Fibroblast of skin of left quadriceps (primary cell): ENCODE measurements around the gene SCRT2.

Experiments used
- DNase-seq, 2 experiments: peaks; one replicate each; pipeline ENCODE4 v3.0.0-alpha.2; 2013; ENCODE audit warnings: low read depth in 2 of 2

The SCRT2 gene

DNA sequence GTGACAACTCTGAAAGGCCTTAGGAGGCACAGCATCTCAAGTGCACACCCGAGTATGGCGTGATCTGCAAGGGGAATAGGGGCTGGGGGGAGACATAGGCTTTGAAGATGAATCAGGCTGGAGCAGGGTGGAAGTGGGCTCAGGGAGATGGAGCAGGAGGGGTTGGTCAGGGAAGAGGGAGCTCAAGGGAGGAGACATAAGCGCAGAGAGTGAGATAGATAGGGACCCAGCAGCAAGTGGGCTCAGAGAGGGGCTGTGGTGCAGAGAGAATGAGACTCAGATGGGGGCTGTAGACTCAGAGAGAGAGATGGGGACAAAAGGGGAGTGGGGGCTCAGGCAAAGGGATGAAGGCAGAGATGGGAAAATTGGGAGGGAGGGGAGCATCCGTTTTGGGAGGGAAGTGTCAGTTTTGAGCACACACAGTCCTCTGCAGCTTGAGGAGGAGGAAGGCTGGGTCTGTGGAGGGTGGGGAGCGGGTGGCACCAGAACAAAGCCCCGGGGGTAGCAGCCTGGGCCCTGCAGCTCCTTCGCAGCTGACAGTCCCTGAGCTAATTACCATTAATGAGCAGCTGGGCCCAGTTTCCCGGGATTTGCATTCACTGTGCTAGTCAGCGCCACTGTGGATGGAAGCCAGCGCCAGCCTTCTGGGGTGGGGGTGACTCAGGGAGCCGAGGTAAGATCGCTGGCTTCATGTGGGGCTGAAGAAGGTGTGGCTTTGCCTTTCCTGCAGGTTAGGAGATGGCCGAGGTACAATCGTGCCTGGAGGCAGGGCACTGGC lies 41.3 kb downstream of the SCRT2 start:
- DNase-seq = no peak

DNA sequence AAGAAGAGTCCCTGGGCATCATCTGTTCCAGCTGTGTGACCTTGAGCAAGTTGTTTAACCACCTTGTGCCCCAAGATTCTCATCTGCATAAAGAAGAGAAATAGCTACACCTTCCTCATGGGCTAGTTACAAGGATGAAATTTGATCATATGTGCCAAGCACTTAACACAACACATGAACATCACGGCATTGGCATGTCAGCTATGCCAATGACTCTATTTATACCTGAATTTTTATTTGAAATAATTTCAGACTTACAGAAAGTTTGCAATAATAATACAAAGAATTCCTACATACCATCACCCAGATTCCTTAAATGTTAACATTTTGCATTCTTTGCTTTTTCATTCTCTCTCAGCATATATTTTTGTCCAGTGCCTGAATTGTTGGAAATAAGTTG lies 44.5 kb downstream of the SCRT2 start:
- DNase-seq = no peak

DNA sequence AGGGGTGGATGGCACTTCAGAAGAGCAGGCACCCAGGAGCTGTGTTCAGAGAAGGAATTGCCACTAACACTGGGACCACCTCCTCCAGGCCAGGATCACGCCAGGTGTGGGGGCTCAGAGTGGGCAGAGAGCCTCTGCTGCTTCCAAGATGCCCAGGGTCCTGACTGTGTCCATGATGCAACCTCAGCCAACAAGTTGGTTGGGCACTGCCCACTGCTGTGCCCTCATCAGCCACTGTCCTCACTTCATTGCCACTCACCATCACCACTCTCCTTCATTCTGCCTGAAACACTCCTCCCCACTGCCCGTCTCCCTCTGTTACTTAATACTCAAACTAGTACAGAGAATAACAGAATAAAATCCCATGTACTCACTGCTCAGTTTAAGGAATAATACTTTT lies 49.0 kb downstream of the SCRT2 start:
- DNase-seq = no peak

DNA sequence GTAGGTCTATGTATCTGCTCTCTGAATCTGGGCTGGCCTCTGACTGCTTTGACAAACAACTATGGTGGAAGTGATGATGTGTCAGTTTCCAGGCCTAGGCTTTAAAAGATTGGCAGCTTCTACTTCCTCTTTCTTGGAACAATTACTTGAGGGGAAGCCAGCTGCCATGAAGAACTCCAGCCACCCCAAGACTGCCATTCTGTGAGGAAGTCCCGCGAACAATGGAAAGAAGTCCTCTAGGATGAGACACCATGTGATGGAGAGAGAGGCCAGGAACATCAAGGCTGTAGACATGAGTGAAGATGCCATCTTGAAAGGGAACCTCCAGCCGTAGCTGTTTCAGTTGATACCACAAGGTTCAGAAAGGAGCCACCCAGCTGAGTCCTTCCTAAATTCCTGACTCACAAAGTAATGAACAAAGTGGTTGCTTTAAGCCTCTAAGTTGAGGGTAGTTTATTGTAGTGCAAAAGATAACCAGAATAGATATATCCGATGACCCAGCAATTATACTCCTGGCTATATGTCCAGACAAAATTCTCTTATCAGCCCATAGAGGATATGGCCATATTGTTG lies 50.2 kb downstream of the SCRT2 start:
- DNase-seq = no peak

DNA sequence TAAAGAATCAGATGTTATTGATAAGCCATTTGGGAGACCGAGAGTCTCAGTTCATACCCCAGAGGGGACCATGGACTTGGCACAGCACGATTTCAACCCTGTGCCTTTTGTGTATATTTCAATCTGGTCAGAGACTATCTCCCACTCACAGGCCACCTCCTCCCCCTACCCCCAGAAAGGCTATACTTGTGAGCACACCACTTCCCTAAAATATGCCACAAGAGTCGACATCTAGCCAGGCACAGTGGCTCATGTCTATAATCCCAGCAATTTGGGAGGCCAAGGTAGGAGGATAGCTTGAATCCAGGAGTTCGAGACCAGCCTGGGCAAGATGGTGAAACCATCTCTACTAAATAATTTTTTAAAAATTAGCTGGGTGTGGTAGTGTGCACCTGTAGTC lies 51.9 kb downstream of the SCRT2 start:
- no peak for DNase-seq

DNA sequence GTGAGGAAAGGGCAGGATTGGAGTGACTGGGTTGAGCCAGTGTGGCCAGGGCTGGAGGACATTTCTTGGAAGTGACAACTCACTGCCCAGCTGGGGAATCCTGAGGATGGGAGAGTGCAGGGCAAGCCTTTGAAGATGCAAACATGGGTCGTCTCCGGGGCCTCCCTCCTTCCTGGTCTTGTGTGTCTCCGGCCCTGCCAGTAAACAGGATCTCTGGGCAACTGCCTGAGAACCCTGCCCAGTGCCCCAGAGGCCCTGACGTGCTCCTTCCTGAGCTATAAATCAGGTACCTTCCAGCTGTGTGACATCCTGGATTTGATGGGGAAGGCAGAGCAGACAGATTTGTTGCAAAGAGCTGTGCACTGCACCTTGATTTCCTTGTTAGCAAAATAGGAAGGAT lies 52.6 kb downstream of the SCRT2 start:
- no peak for DNase-seq

DNA sequence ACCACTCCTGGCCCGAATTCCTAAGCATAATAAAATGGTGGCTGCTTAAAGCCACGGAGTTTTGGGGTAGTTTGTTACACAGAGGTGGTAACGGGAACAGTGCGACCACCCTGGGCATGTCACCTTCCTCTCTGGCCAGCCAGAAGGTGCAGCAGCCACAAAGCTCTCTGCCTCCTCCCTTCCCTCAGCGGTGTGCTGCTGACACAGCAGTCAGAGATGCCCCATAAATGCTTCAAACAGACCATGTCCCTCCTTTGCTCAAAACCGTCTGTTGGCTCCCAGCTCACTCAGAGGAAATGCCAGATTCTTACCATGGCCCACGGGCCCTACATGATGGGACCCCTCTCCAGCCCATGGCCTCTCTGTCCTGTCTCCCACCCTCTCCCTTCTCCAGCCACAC lies 53.4 kb downstream of the SCRT2 start:
- DNase-seq = no peak

DNA sequence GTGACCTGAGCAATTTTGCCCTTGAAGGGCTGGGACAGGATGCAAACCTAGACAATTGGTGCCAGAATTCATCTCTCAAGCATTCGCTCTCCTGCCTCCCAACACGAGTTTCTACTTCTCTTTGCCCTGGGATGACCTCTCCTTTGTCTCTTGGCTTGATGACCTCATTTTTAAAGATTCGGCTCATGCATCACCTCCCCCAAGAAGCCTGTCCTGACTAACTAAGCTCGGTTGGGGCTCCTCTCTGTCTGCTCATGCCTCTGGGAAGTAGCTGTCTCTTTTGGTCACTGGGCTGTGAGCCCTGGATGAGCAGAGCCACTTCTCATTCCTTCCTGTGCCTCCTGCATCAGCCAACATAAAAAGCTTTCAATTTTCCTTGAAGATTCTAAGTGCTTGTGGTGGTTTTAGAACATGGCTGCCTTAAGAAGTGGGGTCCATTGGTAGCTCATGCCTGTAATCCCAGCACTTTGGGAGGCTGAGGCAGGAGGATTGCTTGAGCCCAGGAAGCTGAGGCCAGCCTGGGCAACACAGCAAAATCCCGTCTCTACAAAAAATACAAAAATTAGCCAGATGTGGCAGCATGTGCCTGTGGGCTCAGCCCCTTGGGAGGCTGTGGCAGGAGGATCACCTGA lies 54.4 kb downstream of the SCRT2 start:
- DNase-seq = no peak

DNA sequence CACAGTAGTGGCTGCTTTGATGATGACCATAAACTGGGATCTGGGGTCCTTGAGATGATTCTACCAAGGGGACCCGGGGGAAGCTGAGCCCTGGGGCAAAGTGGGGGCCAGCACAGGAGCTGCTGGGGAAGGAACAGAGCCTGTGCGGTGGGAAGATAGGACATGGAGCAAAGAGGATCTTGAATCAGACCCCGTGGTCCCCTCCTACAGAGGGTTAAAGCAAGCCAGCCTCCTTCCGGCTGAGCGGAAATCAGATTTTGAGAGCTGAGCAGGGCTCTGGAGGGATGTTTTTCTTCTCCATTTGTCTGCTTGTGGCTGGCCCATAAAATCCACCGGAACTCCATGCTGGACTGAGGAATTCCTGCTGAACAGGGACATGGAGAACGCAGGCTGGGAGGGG lies 55.4 kb downstream of the SCRT2 start:
- DNase-seq = no peak

DNA sequence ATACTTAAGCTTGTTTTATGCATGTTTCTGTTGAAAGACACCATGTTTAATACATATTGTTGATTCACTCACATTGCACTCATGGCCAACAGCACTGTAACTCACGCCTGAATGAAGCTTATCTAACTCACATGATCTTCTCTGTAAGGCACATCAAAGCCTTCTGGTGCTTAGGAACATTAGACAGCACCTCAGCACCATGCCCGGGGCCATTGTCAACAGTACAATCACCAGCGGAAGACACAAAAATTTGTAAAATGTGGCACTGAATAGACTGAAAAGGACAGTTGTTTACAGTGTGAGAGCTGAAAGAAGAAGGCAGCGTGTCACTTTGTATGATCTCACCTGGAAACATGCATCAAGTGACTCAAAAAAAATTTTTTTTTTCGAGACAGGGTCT lies 56.6 kb downstream of the SCRT2 start:
- DNase-seq = no peak

DNA sequence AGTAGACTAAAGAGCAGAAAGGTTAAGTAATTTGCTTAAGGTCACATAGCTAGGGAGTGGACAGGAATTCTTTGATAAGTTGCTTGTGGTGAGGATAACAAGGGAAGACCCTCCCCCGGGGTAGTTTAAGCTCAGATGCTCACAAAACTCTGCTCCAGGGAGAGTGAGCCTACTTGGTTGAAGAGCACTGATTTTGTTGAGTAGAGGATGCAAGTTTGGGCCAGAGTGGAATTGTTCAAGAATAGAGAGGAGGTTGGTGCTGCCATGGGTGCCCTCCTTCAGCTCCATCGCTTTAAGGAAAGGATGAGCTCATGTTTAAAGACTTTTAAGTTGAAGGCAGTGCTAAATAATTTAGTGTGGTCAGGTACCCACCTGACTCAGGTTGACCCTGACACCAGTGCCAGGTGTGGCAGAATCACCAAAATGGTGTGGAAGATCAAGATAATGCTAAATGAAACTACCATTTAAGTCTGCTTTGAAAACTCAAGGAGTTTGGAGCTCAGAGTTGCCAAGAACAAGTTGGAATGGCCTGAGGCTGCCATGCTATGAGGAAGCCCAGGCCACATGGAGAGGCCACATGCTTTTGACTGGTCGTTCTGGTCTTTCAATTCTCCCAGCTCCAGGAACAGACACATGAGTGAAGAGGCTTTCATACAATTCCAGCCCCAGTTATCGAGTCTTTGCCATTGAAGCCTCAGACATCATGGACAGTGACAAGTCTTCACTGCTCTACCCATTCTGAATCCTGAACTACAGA lies 57.5 kb downstream of the SCRT2 start:
- no peak for DNase-seq

DNA sequence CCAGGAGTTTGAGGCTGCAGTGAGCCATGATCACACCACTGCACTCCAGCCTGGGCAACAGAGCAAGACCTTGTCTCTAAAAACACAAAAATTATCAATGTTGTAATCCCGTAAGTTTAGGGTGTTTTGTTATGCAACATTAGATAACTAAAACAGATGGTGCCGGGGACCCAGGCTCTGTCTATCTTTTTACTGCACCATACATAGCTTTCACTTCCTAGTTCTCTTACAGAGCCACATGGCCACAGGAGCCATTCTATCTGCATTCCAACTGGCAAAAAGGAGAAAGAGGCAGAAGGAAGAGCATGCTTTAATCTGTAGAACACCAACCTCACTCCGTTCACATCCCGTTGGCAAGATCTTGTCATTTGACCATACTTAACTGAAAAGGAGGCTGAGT lies 60.1 kb downstream of the SCRT2 start:
- DNase-seq = no peak

DNA sequence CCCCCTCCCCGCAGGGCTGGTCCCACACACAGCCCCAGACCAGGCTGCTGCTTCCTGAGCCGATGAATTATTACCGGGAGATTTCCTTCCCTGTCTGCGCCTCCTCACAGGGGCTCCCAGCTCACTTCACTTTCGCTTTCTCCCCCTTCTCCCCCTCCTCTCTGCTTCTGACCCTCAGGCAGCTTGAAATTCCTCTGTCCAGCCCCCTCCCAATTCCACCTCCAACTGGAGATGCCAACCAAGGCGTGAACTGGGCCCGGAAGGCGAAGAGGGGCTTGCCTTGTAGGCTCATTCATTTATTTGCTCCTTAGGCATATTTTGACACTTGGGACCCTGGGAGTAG lies 63.8 kb downstream of the SCRT2 start:
- no peak for DNase-seq
